Activated CD4-positive, alpha-beta memory T cell treated with anti-CD3 and anti-CD28 coated beads for 36 hours (primary cell): ENCODE data around the gene FARS2. TPM values are rescaled to one million over a fixed set of nuclear protein-coding genes. Genes with fewer than 3 reads are reported as not detected.
"Not testable (repeated sequence)": the region's sequence is repeated elsewhere in the genome, so short reads cannot be mapped to it uniquely, and the experiment has no call there.

Source experiments
- CTCF ChIA-PET: fragments of 350-600 bp; sonication (Branson Sonifier 250); formaldehyde crosslinking; loops from one replicate; lab custom pipeline; 2021; ENCODE audit warnings: antibody characterized with exemption, inconsistent platforms; lab: Charles Lee
- POLR2A ChIA-PET: fragments of 350-600 bp; sonication (Branson Sonifier 250); formaldehyde crosslinking; loops from one replicate; lab custom pipeline; 2021; ENCODE audit warnings: antibody characterized with exemption; lab: Charles Lee
- DNase-seq: peaks from one replicate; pipeline ENCODE4 v3.0.0-alpha.2; 2020
- H3K27ac Mint-ChIP-seq: one replicate; pipeline ENCODE4 v1.8.0; 2021; ENCODE audit warnings: mixed read lengths
- H3K27me3 Mint-ChIP-seq: one replicate; pipeline ENCODE4 v1.8.0; 2021; ENCODE audit warnings: mixed read lengths
- H3K36me3 Mint-ChIP-seq: one replicate; pipeline ENCODE4 v1.8.0; 2021; ENCODE audit warnings: mixed read lengths
- H3K4me1 Mint-ChIP-seq: one replicate; pipeline ENCODE4 v1.8.0; 2021; ENCODE audit warnings: low read depth, mixed read lengths
- H3K4me3 Mint-ChIP-seq: one replicate; pipeline ENCODE4 v1.8.0; 2021; ENCODE audit warnings: mild to moderate bottlenecking, mixed read lengths
- H3K9me3 Mint-ChIP-seq: one replicate; pipeline ENCODE4 v1.8.0; 2021; ENCODE audit warnings: mixed read lengths
- intact Hi-C: fragments of 100-400 bp; cut with micrococcal nuclease; formaldehyde crosslinking; loops from one replicate; pipeline ENCODE4 v1.15.1; 2023
- total RNA-seq, 2 experiments: library from RNA; stranded (reverse); gene quantifications; one replicate each; pipeline ENCODE4 v1.2.3, GENCODE V29; 2021

Gene FARS2
- total RNA-seq, 2 experiments from 2014 or later: 22.7 to 23.7 TPM

DNA sequence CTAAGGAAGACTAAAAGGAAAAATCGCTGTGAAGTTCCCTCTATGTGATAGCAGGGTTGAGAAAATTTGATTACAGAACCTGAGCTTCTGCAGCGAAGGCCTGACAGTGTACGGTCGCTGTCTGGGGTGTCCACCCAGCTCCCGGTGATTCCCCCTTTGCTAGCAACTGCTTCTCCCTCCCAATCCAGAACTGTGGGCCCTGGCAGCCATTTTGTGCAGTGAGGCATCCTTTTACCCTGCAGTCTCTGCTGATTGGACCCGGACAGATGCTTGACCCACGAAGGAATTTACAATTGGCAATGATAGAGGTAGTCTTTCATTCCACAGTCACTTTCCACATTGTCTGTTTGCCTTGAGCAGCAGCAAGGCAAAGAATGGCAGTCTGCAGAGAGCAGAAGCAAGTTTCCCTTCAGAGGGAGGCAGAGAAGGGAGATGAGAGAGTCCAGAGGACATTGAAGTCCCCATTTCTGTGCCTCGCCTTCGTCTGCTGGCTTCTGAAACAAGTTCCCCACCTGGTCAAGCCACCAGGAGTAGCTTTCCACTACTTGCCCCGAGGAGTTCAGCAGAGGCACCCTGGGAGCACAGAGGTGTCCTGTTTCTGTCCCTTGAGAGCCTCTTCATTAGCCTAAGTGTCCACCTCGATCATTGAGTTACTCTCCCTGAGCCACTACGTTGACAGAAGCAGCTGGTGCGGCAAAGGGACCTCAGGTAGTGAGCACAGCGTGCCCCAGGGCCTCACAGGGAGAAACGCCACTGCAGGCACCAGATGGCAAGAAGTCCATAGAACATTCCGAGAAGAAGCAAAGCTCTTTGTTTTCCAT lies 375.1 kb downstream of the FARS2 start:
- peaks cover 18% of the 10 kb centered on the region for H3K9me3 Mint-ChIP-seq
- no peak overlapping the region for H3K4me3 Mint-ChIP-seq
- H3K36me3 Mint-ChIP-seq: peaks cover 18% of the 10 kb centered on the region
- ChIA-PET POLR2A (no interaction called here), CTCF (interaction anchor here (0.6 kb wide), 1 partner anchor 579 kb away, joined by 4 read pairs; no protein-coding TSS in a partner anchor)
- no peak overlapping the region for H3K27ac Mint-ChIP-seq
- H3K27me3 Mint-ChIP-seq: no peaks in the 10 kb centered on the region
- intact Hi-C loops: no loop called here
- peaks cover 5% of the 10 kb centered on the region for H3K4me1 Mint-ChIP-seq
- no peak for DNase-seq

DNA sequence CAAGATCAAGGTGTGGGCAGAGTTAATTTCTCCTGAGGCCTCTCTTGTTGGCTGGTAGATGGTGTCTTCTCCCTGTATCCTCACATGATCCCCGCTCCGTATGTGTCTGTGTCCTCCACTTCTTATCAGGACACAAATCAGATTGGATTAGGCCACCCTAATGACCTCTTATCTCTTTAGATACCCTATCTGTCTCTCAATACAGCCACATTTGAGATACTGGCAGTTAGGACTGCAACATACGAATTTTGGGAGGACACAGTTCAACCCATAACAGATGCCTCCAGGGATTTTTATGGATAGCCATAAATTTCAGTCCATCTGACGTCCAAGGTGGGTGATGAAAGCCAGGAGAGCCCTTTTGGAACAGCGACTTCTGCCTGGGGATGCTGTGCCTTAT lies 376.4 kb downstream of the FARS2 start:
- Mint-ChIP-seq H3K4me1 (peaks cover 2% of the 10 kb centered on the region), H3K27ac (no peak overlapping the region), H3K27me3 (no peaks in the 10 kb centered on the region), H3K9me3 (peaks cover 18% of the 10 kb centered on the region), H3K36me3 (peaks cover 19% of the 10 kb centered on the region), H3K4me3 (no peak overlapping the region)
- intact Hi-C loops: no loop called here
- ChIA-PET CTCF (no interaction called here), POLR2A (no interaction called here)
- no peak for DNase-seq

- ChIA-PET POLR2A (no interaction called here), CTCF (no interaction called here)
- no peak overlapping the region for H3K27ac Mint-ChIP-seq
- H3K4me1 Mint-ChIP-seq: no peaks in the 10 kb centered on the region
- peaks cover 22% of the 10 kb centered on the region for H3K36me3 Mint-ChIP-seq
- no peaks in the 10 kb centered on the region for H3K27me3 Mint-ChIP-seq
- H3K9me3 Mint-ChIP-seq: peaks cover 18% of the 10 kb centered on the region
- intact Hi-C loops: no loop called here
- no peak for DNase-seq
- H3K4me3 Mint-ChIP-seq: no peak overlapping the region
Observed at GRCh38 chr6:5638666-5639065, 377.4 kb downstream of the FARS2 start.

DNA sequence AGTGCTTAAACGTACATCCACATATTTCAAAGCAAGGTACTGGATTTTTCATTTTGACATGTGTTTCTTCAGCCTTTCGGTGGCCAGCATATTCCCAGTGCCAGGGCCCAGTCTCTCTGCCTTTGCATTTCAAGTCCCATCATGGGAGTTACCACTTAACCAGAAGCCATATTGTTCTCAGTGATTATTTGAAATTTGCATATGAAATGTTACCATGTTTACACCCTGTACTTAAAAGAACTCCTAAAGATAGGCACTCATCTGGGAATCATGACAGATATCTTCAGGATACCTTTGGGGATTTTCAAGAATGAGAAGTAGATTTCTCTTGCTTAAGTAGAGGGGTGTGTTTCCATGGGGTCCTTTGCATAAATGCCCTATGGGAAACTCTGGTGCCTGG lies 377.9 kb downstream of the FARS2 start:
- intact Hi-C loops: no loop called here
- Mint-ChIP-seq H3K4me3 (no peak overlapping the region), H3K9me3 (peaks cover 18% of the 10 kb centered on the region), H3K27ac (no peak overlapping the region), H3K36me3 (peaks cover 22% of the 10 kb centered on the region), H3K27me3 (no peaks in the 10 kb centered on the region), H3K4me1 (no peaks in the 10 kb centered on the region)
- POLR2A ChIA-PET: no interaction called here
- DNase-seq: no peak
- CTCF ChIA-PET: no interaction called here

DNA sequence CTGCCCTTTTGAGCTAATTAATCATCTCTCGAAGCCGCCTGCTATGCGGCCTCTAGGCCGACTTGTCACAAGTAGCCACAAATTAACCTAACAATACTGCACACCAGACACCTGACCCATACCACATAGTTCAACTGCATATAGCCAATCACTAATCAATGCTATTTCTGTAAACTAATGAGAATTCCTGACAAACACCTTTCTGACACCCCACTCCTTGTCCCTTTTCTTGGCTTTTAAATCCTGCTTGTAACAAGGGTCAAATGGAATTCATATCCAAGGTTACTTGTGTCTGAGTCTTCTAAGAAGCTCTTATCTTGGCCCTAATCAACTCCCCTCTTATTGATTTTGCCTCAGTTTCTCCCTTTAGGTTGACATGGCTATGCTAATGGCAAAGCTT lies 379.3 kb downstream of the FARS2 start:
- intact Hi-C loops: no loop called here
- no peak for DNase-seq
- Mint-ChIP-seq H3K27ac (no peak overlapping the region), H3K27me3 (no peaks in the 10 kb centered on the region), H3K9me3 (peaks cover 18% of the 10 kb centered on the region), H3K4me3 (no peak overlapping the region), H3K36me3 (peaks cover 22% of the 10 kb centered on the region), H3K4me1 (no peaks in the 10 kb centered on the region)
- POLR2A ChIA-PET: no interaction called here
- CTCF ChIA-PET: no interaction called here

GRCh38 chr6:5644523-5645185 lies 383.3 kb downstream of the FARS2 start:
- ChIA-PET CTCF (no interaction called here), POLR2A (no interaction called here)
- Mint-ChIP-seq H3K36me3 (peaks cover 14% of the 10 kb centered on the region), H3K9me3 (peaks cover 12% of the 10 kb centered on the region), H3K27me3 (no peaks in the 10 kb centered on the region), H3K27ac (no peak overlapping the region), H3K4me1 (no peaks in the 10 kb centered on the region), H3K4me3 (no peak overlapping the region)
- no peak for DNase-seq
- intact Hi-C loops: no loop called here

GRCh38 chr6:5645328-5646290 lies 384.3 kb downstream of the FARS2 start:
- DNase-seq: no peak
- no peaks in the 10 kb centered on the region for H3K27me3 Mint-ChIP-seq
- peaks cover 8% of the 10 kb centered on the region for H3K36me3 Mint-ChIP-seq
- ChIA-PET CTCF (interaction anchor here (0.5 to 0.7 kb wide), 2 partner anchors 25 to 61 kb away, joined by 3 read pairs; no protein-coding TSS in a partner anchor), POLR2A (no interaction called here)
- no peaks in the 10 kb centered on the region for H3K4me1 Mint-ChIP-seq
- H3K27ac Mint-ChIP-seq: no peak overlapping the region
- peaks cover 5% of the 10 kb centered on the region for H3K9me3 Mint-ChIP-seq
- H3K4me3 Mint-ChIP-seq: no peak overlapping the region
- intact Hi-C loops: no loop called here

DNA sequence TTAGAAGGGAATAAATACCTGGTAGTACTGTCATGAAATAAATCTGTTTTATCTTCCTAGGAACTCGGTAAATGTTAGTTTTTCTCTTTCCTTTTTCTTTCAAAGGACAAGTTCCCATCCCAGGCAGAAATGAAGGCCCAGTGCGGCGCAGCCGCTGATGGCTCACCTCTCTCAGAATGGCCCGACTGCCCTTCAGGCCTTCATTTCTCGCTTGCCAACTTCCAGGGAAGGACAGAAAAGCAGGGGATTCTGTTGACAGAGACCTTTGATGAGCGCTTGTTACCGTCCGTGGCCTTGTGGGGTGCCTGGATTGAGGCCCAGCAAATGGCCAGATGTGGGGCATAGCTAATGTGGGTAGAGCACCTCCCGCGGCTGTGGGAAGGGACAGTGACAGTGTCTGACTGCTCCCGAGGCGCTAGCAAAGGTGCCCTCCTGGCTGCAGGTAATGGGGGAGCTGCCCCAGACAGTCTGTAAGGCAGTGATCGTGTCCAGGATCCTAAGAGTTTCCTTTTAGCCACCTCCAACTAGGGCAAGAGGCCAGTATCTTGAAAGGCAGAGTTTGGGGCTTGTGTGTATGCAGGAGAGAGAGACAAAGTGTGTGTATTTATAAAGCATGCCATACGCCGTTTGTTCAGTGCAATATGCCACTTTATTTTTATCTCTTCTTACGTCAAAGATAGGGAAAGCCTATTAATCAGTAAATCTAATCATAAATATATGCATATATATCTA lies 391.3 kb downstream of the FARS2 start:
- H3K4me1 Mint-ChIP-seq: no peaks in the 10 kb centered on the region
- H3K36me3 Mint-ChIP-seq: peaks cover 11% of the 10 kb centered on the region
- ChIA-PET CTCF (no interaction called here), POLR2A (no interaction called here)
- DNase-seq: no peak
- intact Hi-C loops: no loop called here
- H3K27me3 Mint-ChIP-seq: no peaks in the 10 kb centered on the region
- H3K4me3 Mint-ChIP-seq: no peak overlapping the region
- no peak overlapping the region for H3K27ac Mint-ChIP-seq
- H3K9me3 Mint-ChIP-seq: no peaks in the 10 kb centered on the region

DNA sequence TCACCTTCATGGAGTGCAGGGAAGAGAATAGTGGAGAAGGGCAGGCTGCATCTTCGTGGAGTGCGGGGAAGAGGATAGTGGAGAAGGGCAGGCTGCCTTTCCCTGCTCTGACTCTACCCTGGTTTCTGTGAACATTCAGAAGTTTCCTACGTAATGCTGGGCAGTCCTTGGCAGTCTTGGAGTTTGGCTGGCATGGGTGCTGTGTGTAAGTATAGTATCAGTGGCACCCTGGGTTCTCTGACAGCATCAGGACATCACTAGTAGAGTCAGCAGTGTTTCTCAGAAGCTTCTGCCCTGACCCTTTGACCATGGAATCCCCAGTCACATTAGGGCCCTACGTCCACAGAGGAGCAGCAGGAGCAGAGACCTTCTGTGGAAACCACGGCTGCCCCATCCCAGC lies 392.5 kb downstream of the FARS2 start:
- ChIA-PET CTCF (no interaction called here), POLR2A (no interaction called here)
- H3K36me3 Mint-ChIP-seq: peaks cover 11% of the 10 kb centered on the region
- no peaks in the 10 kb centered on the region for H3K27me3 Mint-ChIP-seq
- no peak for DNase-seq
- intact Hi-C loops: no loop called here
- no peak overlapping the region for H3K27ac Mint-ChIP-seq
- no peaks in the 10 kb centered on the region for H3K9me3 Mint-ChIP-seq
- H3K4me3 Mint-ChIP-seq: no peak overlapping the region
- no peaks in the 10 kb centered on the region for H3K4me1 Mint-ChIP-seq

GRCh38 chr6:5656226-5656625 lies 394.9 kb downstream of the FARS2 start:
- no peaks in the 10 kb centered on the region for H3K27me3 Mint-ChIP-seq
- no peak for DNase-seq
- H3K27ac Mint-ChIP-seq: no peak overlapping the region
- peaks cover 11% of the 10 kb centered on the region for H3K36me3 Mint-ChIP-seq
- POLR2A ChIA-PET: no interaction called here
- intact Hi-C loops: no loop called here
- CTCF ChIA-PET: no interaction called here
- no peak overlapping the region for H3K4me3 Mint-ChIP-seq
- H3K4me1 Mint-ChIP-seq: no peaks in the 10 kb centered on the region
- no peaks in the 10 kb centered on the region for H3K9me3 Mint-ChIP-seq

- intact Hi-C loops, DNase-seq, H3K27me3 Mint-ChIP-seq, H3K36me3 Mint-ChIP-seq, CTCF ChIA-PET, H3K4me1 Mint-ChIP-seq, H3K27ac Mint-ChIP-seq, H3K9me3 Mint-ChIP-seq, H3K4me3 Mint-ChIP-seq, POLR2A ChIA-PET: not testable (repeated sequence)
Observed at GRCh38 chr6:5656695-5657094, 395.4 kb downstream of the FARS2 start.
